Coronary artery (tissue), 2 donors: ENCODE data around the gene AADAT.
"Not testable (repeated sequence)": the region's sequence is repeated elsewhere in the genome, so short reads cannot be mapped to it uniquely, and the experiment has no call there.

Source experiments
- DNase-seq: peaks from one replicate; pipeline ENCODE4 v3.0.0-alpha.2; 2017; ENCODE audit warnings: low spot score
- H3K27ac ChIP-seq, 2 donors: fragments of 200-600 bp; sonication (generic); one replicate each; pipeline ENCODE4 v1.5.1; 2016 to 2019
- H3K4me3 ChIP-seq: fragments of 200-600 bp; sonication (generic); 2 replicates; pipeline ENCODE4 v1.5.1; 2016; ENCODE audit warnings: mild to moderate bottlenecking, moderate library complexity
- CTCF ChIP-seq: fragments of 200-600 bp; sonication (generic); IDR thresholded peaks from one replicate; pipeline ENCODE4 v1.5.1; 2019; ENCODE audit warnings: antibody characterized with exemption

AADAT gene

DNA sequence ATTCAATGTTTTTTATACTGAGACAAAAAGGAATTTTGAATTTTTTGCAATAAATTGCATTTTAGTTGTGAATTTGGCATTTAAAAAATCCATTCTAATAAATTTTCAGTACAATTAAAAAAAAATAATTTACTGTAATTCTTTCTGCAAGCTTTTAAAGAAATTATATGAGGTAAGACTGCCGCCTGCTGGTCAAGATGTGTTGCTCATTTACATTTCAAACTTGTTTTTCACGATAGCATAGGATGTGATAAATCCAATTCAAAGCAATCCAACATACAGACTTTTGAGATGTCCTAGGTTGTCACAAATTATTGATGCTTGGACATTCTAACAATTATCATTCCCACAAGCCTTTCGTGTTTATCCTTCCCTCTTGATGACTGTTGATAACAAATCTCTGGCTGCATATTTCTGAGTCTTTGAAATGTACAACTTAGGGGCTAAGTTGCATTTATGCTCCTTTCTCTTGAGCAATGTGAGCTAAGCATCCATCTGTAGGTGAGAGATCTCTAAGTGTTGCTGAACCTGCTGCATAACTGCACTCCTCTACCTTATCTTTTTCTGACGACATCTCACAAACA, 41.9 kb downstream of the AADAT start:
- no peak overlapping the region for H3K4me3 ChIP-seq
- DNase-seq: no peak
- peak; percentile 65 for TF ChIP-seq CTCF
- no peak overlapping the region for H3K27ac ChIP-seq

- not testable (repeated sequence) for H3K4me3 ChIP-seq, DNase-seq, H3K27ac ChIP-seq
Observed at GRCh38 chr4:170046156-170046555, 43.6 kb downstream of the AADAT start.

GRCh38 chr4:170040031-170040680, 49.6 kb downstream of the AADAT start:
- Histone ChIP-seq H3K27ac (no peak overlapping the region), H3K4me3 (no peak overlapping the region)
- no peak for DNase-seq
- no peak for TF ChIP-seq CTCF

- no peak for DNase-seq
- TF ChIP-seq CTCF: no peak
Observed at GRCh38 chr4:170038769-170039168, 51.0 kb downstream of the AADAT start.

GRCh38 chr4:170038232-170038631, 51.5 kb downstream of the AADAT start:
- H3K4me3 ChIP-seq: no peak overlapping the region
- DNase-seq: no peak
- TF ChIP-seq CTCF: no peak
- H3K27ac ChIP-seq: no peak overlapping the region

More at GRCh38 chr4:170038769-170039168, 51.0 kb downstream of the AADAT start:
- Histone ChIP-seq H3K4me3 (no peak overlapping the region), H3K27ac (no peak overlapping the region)

DNA sequence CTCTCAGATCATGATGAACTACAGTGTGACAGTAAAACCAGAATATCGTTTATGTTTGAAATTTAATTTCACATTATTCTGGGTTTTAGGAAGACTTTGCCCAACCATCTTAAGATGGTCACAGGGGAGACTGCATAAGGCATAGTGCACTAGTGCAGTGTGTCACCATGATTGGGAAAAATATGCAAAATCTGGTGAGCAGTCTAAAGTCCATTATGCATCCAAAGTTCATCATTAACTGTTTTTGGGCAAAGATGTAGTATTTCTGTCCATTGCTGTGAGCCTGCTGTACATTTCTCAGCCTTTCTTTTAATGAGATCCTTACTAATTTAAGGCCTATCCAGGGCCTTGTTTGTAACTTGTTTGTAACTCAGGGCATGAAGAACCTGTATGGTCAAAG, 52.3 kb downstream of the AADAT start:
- Histone ChIP-seq H3K27ac (no peak overlapping the region), H3K4me3 (no peak overlapping the region)
- DNase-seq: no peak
- TF ChIP-seq CTCF: no peak

- Histone ChIP-seq H3K4me3 (no peak overlapping the region), H3K27ac (no peak overlapping the region)
- TF ChIP-seq CTCF: no peak
- DNase-seq: no peak
Observed at GRCh38 chr4:170035845-170036244, 53.9 kb downstream of the AADAT start.
